Renal cortical epithelial cell (primary cell): ENCODE data around the gene RIMBP2. TPM values are rescaled to one million over a fixed set of nuclear protein-coding genes. Genes with fewer than 3 reads are reported as not detected.

Experiments used
- DNase-seq: peaks from one replicate; pipeline ENCODE4 v3.0.0-alpha.2; 2011; ENCODE audit warnings: low read depth
- total RNA-seq: library from RNA; depleted of rRNA; stranded (reverse); fragments of >200 nt; gene quantifications from 2 replicates; pipeline ENCODE4 v1.2.3, GENCODE V29; 2014

RIMBP2 gene
- total RNA-seq, 1 donor from 2014 or later = 3.2 TPM

DNA sequence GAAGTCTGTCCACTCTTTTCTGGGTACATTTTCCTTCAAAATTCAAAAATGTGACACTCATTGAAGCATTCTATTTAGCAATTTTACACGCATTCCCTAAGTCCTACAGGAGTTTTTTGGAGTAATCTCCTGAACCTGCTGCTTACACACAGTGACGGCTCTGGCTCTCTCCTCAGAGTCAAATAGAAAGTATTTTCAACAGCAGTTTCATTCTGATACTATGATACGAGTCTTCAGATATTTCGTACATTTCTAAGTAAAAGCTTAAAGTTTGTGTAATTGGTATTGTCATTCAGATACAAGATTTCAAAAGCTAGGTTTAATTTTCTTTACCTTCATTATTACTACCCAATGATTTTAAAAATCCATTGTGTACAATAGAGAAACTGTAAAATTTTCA is 342.0 kb downstream of the RIMBP2 start:
- DNase-seq = no peak

DNA sequence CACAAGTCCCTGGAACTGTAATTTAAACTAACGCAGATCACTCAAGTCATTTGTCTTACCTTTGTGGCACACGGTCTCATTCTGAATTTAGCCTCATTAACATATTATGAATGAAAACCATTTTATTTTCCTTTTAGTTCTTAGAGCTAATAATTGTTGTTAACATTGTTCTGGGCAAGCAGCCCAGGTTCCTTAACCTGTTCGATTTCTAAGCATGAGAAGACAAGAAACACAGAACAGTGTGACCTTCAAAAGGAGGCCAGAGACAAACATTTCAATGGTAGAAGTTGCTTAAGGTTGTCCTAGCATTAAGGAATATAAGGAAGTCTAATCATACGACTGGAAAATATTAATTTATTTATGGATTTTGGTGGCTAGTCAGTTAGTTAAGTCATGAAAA is 343.2 kb downstream of the RIMBP2 start:
- no peak for DNase-seq

DNA sequence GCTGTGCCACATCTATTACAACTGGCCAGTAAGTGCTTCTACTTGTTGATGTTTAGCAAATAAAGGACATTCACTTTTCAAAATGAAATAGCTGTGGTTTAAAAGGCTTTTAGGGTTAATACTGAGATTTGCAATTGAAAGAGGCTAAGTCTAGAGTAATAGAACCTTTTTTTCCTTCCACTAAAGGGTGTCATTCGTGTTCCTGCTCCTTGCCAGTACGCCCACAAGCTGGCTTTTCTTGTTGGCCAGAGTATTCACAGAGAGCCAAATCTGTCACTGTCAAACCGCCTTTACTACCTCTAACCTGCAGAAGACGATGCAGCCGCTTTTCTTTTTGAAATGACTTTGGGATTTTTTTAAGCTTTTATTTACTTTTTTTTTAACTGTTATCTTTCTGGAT is 344.8 kb downstream of the RIMBP2 start:
- DNase-seq = no peak

DNA sequence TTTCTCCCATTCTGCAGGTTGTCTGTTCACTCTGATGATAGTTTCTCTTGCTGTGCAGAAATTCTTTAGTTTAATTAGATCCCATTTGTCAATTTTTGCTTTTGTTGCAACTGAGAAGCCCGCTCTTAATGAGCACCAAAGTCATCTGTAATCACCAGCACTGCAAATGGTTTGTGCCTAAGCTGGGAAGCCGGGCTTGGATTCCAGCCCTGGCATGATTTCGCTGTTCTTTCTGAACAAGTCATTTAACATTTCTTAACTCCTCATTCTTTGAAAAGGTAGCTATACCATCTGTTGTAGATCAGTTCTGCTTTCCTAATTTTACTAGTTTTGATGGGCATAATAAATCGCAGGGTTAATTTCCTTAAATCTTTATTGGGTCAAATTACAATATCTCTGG is 346.3 kb downstream of the RIMBP2 start:
- no peak for DNase-seq

DNA sequence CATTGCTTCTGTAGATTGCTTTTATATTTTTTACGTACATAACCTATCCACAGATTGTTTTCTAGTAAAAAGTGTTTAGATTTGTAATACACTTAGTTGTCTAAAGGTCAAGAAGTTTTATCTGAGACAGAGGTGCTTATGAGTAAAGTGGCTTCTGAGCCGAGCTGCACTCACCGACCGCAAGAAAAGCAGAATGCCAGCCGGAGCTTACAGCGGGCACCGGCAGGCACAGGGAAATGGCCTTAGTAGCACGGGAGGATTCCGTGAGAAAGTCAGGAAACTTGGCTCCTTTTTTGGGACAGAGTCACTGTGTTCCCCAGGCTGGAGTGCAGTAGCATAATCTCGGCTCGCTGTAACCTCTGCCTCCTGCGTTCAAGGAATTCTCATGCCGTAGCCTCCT is 348.6 kb downstream of the RIMBP2 start:
- no peak for DNase-seq

DNA sequence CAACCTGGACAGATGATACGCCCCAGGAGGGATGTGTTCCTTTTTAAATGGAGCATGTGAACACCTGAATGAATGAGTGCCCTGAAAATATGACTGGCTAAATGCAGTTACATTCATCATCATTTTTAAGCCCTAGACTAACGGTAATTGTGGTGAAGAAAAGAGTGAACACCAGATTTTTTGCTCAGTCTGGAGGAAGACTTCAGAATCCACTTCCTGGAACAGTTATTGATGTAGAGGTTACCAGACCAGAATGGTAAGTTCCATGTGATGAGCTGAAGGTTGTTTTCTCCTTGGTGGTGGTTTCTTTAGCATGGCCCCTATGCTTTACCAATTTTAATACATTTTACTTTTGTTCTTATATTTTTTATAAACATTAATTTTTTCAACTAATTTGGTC is 349.1 kb downstream of the RIMBP2 start:
- DNase-seq = no peak

DNA sequence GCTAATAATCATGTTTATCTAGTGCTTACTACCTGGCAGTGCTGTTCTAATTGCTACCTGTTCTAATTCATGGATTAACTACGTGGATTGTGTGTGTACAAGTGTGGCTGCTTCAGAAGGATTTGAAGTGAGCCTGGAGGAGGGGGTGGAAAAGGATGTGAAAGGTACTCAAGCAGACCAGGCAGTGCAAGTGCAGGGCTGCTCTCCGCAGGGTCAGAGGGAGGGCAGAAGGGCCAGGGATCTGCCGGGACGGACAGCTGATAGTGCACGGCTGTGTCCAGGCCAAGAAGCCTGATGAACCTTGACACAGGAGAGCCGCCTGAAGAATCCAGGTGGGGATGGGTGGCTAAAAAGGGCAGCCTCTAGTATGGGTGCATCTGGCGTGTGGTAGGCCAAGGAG is 349.9 kb downstream of the RIMBP2 start:
- DNase-seq = no peak

DNA sequence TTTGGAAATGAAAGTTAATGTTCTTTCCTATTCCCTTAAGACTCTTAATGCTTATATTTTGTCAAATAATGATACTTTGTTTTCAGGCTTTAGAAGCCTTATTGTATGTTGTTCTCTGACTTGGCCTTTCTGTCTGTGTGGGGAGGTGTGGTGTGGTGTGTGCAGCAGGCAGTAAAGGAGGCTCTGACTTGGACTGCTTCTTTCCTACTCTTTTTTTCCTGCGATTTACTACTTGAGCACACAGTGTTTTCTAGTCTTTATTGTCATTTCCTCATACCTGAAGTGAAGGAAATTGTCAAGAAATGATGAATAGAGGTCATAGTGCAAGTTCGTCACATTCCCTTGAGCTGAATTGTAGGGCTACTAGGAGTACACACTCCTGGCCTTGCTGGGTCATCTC is 351.5 kb downstream of the RIMBP2 start:
- no peak for DNase-seq

DNA sequence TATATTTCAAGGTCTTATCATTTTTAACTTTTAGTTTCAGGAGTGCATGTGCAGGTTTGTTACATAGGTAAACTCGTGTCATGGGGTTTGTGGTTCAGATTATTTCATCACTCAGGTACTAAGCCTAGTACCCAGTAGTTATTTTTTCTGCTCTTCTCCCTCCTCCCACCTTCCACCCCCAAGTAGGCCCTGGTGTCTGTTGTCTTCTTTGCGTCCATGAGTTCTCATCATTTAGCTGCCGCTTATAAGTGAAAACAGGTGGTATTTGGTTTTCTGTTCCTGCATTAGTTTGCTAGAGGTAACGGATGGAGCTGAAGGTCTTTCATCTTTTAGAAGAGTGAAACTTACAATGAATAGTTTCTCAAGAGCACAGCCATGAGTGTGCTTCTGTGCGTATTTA is 354.0 kb downstream of the RIMBP2 start:
- DNase-seq = no peak

DNA sequence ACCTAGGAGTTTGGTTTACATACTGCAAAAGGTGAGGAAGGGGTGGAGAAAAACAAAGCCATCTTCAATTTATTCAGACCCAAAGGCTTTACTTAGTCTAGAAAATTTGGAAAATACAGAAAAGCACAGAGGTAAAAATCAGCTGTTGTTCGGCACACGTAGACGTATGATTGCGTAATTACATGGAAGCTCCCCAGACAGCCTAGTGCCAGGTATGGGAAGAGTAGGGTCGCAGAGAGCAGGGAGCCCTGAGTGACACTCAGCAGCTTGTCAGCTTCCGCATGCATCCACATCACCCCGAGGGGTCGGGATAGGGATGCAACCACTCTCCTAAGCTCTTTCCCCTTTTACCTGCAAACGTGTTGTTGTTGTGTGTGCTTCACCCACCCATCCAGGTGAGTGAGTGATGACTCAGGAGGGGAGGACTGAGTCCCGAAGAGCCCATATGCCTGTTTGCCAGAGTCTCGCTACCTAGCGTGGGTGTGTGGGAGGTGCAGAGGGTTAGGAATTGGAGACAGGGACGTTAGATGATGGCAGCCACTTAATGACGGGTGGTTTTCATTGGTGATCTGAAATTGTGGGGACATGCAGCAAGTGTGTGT is 358.3 kb downstream of the RIMBP2 start:
- DNase-seq = no peak

DNA sequence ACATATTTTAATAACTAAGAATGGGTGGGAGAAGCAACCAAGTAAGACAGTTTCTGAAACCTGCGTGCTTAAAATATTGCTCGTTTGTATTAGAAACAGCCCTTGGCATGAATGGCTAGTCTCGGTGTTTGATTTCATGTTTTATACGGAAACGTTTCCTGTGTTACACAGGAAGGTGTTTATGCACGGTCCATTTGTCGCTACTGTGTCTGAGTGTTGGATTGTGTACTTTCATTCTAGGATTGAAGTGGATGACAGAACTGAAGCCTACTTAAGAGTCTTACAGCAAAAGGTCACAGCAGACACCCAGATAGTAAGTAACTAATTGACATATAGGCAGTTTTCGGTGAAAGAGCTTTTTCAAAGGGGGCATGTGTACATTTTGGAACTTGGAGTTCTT is 358.9 kb downstream of the RIMBP2 start:
- no peak for DNase-seq

DNA sequence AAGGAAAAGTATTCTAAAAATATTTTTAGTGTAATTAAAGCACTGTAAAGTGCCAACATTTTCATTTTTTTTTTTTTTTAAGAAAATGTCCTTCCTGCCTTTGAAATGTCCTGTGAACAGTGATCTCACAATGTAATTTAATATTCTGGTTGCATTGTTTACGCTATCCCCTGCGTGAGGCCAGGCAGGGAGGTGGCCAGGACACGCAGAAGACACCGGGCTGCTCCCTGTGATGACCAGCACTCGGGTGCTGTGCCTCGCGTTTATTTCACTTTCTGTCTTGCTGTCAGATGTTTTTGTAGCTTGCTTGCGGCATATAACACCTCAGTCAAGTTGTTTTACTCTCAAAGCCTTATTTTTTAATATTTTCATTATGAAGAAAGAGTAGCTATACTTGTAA is 359.9 kb downstream of the RIMBP2 start:
- no peak for DNase-seq

DNA sequence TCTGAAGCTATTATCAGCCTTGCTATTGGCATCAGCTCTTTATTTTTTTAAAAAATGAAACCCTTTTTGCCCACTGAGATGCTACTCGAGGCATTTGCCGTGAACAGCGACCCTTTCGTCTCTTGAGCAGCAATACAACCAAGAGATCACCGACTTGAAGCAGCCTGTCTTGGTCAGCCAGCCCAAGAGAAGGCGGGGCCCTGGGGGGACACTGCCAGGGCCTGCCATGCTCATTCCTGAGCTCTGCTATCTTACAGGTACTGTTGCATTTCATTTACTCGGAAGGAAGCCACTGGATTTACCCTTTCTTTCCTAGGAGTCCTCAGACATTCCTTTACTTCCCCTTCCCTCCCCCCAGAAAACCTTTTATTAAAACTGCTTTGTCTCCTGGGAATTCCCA is 361.7 kb downstream of the RIMBP2 start:
- DNase-seq = no peak

DNA sequence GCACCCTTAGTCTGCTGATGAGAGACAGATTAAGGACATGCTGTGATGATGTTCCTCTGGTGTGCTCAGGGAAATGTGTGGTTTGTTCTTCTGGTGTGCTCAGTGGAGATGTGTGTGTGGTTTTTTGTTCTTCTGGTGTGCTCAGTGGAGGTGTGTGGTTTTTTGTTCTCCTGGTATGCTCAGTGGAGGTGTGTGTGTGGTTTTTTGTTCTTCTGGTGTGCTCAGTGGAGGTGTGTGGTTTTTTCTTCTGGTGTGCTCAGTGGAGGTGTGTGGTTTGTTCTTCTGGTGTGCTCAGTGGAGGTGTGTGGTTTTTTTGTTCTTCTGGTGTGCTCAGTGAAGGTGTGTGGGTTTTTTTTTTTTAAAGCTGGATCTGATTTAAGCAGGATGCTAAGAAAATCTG is 363.0 kb downstream of the RIMBP2 start:
- no peak for DNase-seq

DNA sequence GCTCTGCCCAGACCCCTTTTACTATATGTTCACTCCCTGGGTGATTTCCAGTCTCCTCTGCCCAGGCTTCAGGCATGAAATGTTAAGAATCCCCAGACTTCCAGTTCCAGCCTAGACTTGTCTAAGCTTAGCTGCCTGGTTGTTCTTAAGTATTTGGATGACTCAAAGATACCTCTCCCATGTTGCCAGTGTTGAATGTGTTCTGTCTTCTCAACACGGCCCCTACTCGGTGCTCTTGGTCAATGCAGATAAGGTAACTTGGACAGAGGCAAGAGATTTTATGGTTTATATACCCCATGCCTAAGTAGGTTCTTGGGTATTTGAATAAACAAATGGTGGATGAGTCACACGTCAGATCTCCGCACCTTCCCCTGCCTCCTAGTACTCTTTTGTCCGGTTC is 364.8 kb downstream of the RIMBP2 start:
- DNase-seq = no peak

DNA sequence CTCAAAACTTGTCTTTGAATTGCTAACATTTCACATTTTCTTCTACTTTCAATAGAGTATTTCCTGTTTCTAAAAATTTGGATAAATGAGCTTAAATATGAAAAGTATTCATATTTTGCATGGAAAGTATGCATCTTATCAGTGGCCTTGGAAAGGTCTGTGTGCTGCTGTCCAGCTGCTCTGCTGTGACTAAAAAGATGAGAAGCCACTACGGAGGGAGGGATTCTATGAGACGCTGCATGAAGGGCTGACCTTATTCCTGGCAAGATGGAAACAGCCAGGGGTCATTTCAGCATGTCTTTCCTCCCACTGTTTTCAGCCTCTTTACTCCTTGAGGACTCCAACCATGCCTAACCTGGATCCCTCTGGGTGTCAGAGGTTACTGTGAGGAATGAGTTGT is 365.4 kb downstream of the RIMBP2 start:
- DNase-seq = no peak

DNA sequence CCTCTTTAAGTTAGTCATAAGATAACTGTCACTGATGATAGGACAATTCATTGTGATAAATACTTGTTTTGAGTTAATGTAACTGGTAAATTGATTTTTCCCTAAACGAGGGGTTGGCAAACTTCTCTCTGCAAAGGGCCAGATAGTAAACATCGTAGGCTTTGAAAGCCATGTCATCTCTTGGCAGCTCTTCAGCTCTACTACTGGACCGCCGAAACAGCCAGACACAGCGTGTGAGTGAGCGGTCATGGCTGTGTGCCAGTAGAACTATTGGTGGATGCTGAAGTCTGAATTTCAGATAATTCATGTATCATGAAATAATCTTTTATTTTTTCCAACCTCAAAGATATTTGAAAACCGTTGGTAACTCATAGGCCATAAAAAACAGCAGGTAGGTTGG is 368.5 kb downstream of the RIMBP2 start:
- no peak for DNase-seq

Other genes starting within 250 kb of the RIMBP2 start
- gene STX2, start 123.0 kb upstream of the RIMBP2 start, total RNA-seq = 43.4 and 54.4 TPM in 2 replicates
- 765 and 967 TPM in 2 replicates for gene RAN, start 155.8 kb upstream of the RIMBP2 start, total RNA-seq
- gene ADGRD1, start 237.6 kb upstream of the RIMBP2 start, total RNA-seq = 0.05 TPM in 1 of 2 replicates, not detected in the other